Naive thymus-derived CD8-positive, alpha-beta T cell (primary cell): ENCODE results near the gene BAIAP2L2. TPM values are rescaled to one million over a fixed set of nuclear protein-coding genes. Genes with fewer than 3 reads are reported as not detected.
A peak's percentile ranks its signal among the peaks of the same experiment; 100 is the strongest.

ENCODE experiments used
- ATAC-seq, 2 donors: fragments of 150-1000 bp; cut with Tn5 transposase in 1 of 2; sonication (Bioruptor Pico), chemical (Tn5 transposase) in 1 of 2; 1 replicate in 1 of 2; 2 replicates in 1 of 2; pipeline ENCODE4 v1.10.0; 2021; ENCODE audit warnings: mild to moderate bottlenecking in 2 of 2, moderate library complexity in 2 of 2
- POLR2A ChIA-PET: fragments of 350-600 bp; sonication (Branson Sonifier 250); formaldehyde crosslinking; loops from one replicate; lab custom pipeline; 2021; ENCODE audit warnings: antibody characterized with exemption; lab: Charles Lee
- DNase-seq, 10 donors: peaks; one replicate each; pipeline versions ENCODE4 v3.0.0 to v3.0.0-alpha.2; 2020 to 2022
- H3K27ac Mint-ChIP-seq, 10 donors: one replicate each; pipeline ENCODE4 v1.8.0; 2020 to 2022; ENCODE audit warnings: mild to moderate bottlenecking in 10 of 10, mixed read lengths in 10 of 10, moderate library complexity in 4 of 10, inconsistent platforms in 1 of 10
- H3K27me3 Mint-ChIP-seq, 5 donors: one replicate each; pipeline ENCODE4 v1.8.0; 2021 to 2022; ENCODE audit warnings: mixed read lengths in 5 of 5
- H3K36me3 Mint-ChIP-seq, 3 donors: one replicate each; pipeline ENCODE4 v1.8.0; 2020 to 2022; ENCODE audit warnings: mixed read lengths in 3 of 3, mild to moderate bottlenecking in 2 of 3, inconsistent platforms in 1 of 3
- H3K4me1 Mint-ChIP-seq, 4 donors: one replicate each; pipeline ENCODE4 v1.8.0; 2021 to 2022; ENCODE audit warnings: mixed read lengths in 4 of 4
- H3K4me3 Mint-ChIP-seq, 10 donors: one replicate each; pipeline ENCODE4 v1.8.0; 2020 to 2022; ENCODE audit warnings: mild to moderate bottlenecking in 10 of 10, mixed read lengths in 10 of 10, moderate library complexity in 6 of 10, inconsistent platforms in 1 of 10
- H3K9me3 Mint-ChIP-seq, 9 donors: one replicate each; pipeline ENCODE4 v1.8.0; 2020 to 2022; ENCODE audit warnings: mixed read lengths in 9 of 9, mild to moderate bottlenecking in 3 of 9, inconsistent platforms in 1 of 9, moderate library complexity in 1 of 9
- polyA plus RNA-seq, 3 donors: library from polyadenylated mRNA; unstranded; fragments of 300-500 nt; fragmentation: Illumina TruSeq; gene quantifications; one replicate each; pipeline ENCODE4 v1.2.3, GENCODE V29; 2021
- total RNA-seq, 8 experiments: library from RNA in 2 of 8; stranded (reverse) in 2 of 8; gene quantifications; one replicate each; pipeline ENCODE4 v1.2.3 and lab custom pipeline; 2021 to 2026

BAIAP2L2 gene
- total and polyA plus RNA-seq, 5 experiments from 2014 or later: 2.2 to 2.7 TPM; not detected in 3

- peaks cover 0 to 2% (median 0%) of the 10 kb centered on the region in 4 donors for H3K4me1 Mint-ChIP-seq
- DNase-seq: no peak
- POLR2A ChIA-PET: no interaction called here
- no peaks in the 10 kb centered on the region for H3K9me3 Mint-ChIP-seq
- no peak overlapping the region for H3K27ac Mint-ChIP-seq
- H3K4me3 Mint-ChIP-seq: no peak overlapping the region
- ATAC-seq: no peak
- H3K27me3 Mint-ChIP-seq: peaks cover 0 to 10% (median 3%) of the 10 kb centered on the region in 5 donors
- H3K36me3 Mint-ChIP-seq: peaks cover 0 to 31% (median 16%) of the 10 kb centered on the region in 3 donors
Observed at GRCh38 chr22:38075105-38075825, 35.2 kb downstream of the BAIAP2L2 start.

DNA sequence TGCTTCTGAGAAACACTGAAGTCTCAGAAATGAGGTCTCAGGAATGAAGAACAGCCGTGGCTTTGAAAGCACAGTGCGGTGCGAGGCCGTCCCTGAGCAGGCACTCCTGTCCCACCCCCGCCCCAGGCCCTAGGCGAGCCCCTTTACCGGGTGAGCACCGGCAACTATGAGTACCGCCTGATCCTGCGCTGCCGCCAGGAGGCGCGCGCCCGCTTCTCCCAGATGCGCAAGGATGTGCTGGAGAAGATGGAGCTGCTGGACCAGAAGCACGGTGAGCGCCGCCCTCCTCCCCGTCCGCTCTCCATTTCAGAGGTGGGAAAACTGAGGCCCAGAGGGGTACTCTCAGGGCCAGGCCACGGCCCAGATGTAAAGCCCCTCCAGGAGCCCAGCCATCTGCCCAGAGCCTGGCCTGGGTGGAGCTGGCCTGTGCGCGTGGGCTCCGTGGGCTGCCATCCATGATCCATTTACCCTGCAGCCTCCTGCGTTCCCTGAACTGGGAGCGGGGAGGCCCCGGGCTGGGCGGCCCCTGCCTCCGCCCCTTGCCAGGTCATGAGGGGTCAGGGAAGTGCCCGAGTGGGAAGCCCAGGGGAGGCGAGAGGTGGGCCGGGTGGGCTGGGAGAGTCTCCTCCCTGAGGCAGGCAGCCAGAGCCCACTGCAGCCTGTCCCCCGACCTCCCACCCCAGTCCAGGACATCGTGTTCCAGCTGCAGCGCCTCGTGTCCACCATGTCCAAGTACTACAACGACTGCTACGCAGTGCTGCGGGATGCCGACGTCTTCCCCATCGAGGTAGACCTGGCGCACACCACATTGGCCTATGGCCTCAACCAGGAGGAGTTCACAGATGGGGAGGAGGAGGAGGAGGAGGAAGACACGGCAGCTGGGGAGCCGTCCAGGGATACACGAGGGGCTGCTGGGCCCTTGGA lies 36.0 kb downstream of the BAIAP2L2 start:
- Mint-ChIP-seq H3K27me3 (peaks cover 0 to 2% (median 0%) of the 10 kb centered on the region in 5 donors), H3K27ac (peak overlapping the region in 1 of 10 donors; percentile 43), H3K4me1 (peaks cover 0 to under 1% (median 0%) of the 10 kb centered on the region in 4 donors), H3K9me3 (no peaks in the 10 kb centered on the region), H3K4me3 (no peak overlapping the region), H3K36me3 (peaks cover 0 to 37% (median 16%) of the 10 kb centered on the region in 3 donors)
- POLR2A ChIA-PET: no interaction called here
- no peak for DNase-seq
- no peak for ATAC-seq

- ATAC-seq: no peak
Observed at GRCh38 chr22:38073150-38074130, 37.0 kb downstream of the BAIAP2L2 start.

DNA sequence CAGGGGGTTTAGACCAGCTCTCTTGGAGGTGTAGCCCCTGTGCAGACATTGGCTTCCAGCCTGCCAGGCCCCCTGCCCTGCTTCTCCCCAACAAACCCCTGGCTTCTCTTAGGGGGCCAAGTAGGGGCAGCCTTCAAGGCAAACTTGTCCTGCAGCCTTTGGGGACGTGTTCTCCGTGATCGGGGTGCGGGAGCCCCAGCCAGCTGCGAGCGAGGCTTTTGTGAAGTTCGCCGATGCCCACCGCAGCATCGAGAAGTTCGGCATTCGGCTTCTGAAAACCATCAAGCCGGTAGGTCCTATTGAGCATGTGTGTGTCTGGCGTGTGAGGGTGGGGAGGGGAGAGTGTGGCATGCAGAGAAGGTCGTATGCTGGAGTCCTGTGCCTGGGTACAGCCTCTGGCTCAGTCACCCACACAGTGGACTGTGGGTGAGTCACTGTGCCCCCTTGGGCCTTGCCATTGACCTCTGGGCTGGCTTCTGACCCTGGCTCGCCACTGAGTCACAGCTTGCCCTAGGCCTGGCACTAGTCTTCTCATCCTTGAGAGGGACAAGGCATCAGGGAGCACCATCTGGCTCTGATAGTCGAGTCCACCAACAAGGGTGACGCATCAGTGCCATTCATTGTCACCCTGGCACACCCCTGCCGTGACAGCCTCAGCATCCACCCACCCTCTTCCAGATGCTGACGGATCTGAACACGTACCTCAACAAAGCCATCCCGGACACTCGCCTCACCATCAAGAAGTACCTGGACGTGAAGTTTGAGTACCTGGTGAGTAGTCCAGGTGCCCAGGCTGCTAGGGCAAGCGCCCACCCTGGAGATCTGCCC lies 37.9 kb downstream of the BAIAP2L2 start:
- H3K9me3 Mint-ChIP-seq: no peaks in the 10 kb centered on the region
- POLR2A ChIA-PET: no interaction called here
- H3K27me3 Mint-ChIP-seq: no peaks in the 10 kb centered on the region
- H3K4me3 Mint-ChIP-seq: no peak overlapping the region
- H3K36me3 Mint-ChIP-seq: peaks cover 0 to 45% (median 16%) of the 10 kb centered on the region in 3 donors
- no peak for ATAC-seq
- H3K4me1 Mint-ChIP-seq: no peaks in the 10 kb centered on the region
- no peak for DNase-seq
- H3K27ac Mint-ChIP-seq: peak overlapping the region in 1 of 10 donors; percentile 56

More at GRCh38 chr22:38073150-38074130, 37.0 kb downstream of the BAIAP2L2 start:
- no peak overlapping the region for H3K4me3 Mint-ChIP-seq
- H3K27ac Mint-ChIP-seq: no peak overlapping the region
- H3K36me3 Mint-ChIP-seq: peaks cover 0 to 37% (median 16%) of the 10 kb centered on the region in 3 donors
- H3K27me3 Mint-ChIP-seq: no peaks in the 10 kb centered on the region
- POLR2A ChIA-PET: no interaction called here
- DNase-seq: no peak
- no peaks in the 10 kb centered on the region for H3K4me1 Mint-ChIP-seq
- no peaks in the 10 kb centered on the region for H3K9me3 Mint-ChIP-seq

GRCh38 chr22:38071421-38072321 lies 38.8 kb downstream of the BAIAP2L2 start:
- DNase-seq: no peak
- Mint-ChIP-seq H3K4me1 (no peaks in the 10 kb centered on the region), H3K9me3 (no peaks in the 10 kb centered on the region), H3K27me3 (no peaks in the 10 kb centered on the region), H3K4me3 (no peak overlapping the region), H3K36me3 (peaks cover 0 to 50% (median 18%) of the 10 kb centered on the region in 3 donors), H3K27ac (no peak overlapping the region)
- ATAC-seq: no peak
- POLR2A ChIA-PET: no interaction called here

DNA sequence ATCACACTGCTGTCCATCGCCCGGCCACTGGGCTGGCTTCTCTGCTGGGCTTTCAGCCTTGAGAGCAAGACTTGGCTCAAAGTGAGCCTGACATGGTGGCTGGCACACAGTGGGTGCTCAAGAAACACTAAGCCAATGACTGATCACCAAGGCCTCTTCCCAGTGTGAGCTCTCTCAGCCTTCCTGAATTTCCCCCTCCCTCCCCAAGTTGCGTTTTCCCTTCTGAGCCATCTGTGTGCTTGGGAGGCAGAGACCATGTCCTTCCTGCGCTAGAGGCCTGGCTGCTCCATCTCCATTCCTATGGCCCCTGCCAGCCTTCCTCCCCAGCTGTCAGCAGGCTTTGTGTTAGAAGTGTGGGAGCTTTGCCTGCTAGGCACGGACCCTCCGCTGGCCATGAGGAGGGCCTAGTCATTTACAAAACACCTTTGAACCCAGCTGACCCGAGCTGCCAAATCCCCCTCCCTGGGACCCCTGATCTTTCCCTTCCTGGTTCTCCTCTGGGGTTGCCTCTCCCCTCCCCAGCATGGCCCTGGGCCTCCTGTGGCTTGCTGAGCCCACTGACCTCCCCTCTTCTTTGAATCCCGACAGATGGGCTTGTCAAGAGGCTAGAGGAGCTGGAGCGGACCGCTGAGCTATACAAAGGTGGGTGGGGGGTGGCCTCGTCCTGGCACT lies 40.1 kb downstream of the BAIAP2L2 start:
- H3K36me3 Mint-ChIP-seq: peaks cover 0 to 59% (median 18%) of the 10 kb centered on the region in 3 donors
- no peaks in the 10 kb centered on the region for H3K4me1 Mint-ChIP-seq
- POLR2A ChIA-PET: no interaction called here
- H3K27me3 Mint-ChIP-seq: no peaks in the 10 kb centered on the region
- no peaks in the 10 kb centered on the region for H3K9me3 Mint-ChIP-seq
- ATAC-seq (no peak), DNase-seq (no peak)
- H3K4me3 Mint-ChIP-seq: no peak overlapping the region
- H3K27ac Mint-ChIP-seq: peak overlapping the region in 1 of 10 donors; percentile 49

GRCh38 chr22:38069372-38070249 lies 40.9 kb downstream of the BAIAP2L2 start:
- DNase-seq: no peak
- Mint-ChIP-seq H3K4me3 (no peak overlapping the region), H3K27me3 (no peaks in the 10 kb centered on the region), H3K36me3 (peaks cover 0 to 67% (median 24%) of the 10 kb centered on the region in 3 donors), H3K9me3 (no peaks in the 10 kb centered on the region), H3K27ac (peak overlapping the region in 2 of 10 donors; percentile 49 to 59), H3K4me1 (no peaks in the 10 kb centered on the region)
- POLR2A ChIA-PET: no interaction called here
- ATAC-seq: no peak

DNA sequence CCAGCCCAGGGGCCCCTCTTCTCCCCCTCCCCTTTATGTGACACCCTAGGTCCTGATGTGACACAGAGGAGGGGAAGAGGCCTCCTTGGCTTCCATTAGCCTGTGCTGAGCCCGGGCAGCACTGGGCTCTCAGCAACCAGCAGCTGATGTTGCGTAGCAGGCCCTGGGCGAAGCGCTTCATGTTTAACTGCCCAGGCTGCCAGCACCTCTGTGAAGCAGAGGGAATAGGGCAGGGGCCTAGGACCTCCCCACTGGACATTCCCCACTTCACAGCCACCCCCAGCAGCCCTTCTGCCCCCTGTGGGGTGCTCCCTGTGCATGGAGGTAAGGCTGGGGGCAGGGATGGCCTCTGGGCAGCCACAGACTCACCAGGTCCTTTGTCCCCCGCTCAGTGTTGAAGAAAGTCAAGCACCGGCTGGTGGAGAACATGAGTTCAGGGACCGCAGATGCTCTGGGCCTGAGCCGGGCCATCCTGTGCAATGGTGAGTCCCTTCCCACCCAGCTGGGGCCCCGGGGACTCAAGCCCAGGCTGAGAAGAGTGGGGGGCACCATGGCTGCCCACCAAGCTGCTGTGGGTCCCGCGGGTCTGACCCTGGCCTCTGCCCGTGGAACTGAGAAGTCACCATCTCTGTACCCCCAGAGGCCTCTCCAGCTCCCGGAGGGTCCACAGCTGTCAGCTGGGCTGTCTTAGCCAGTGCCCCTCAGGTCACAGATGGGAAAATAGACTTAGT lies 41.7 kb downstream of the BAIAP2L2 start:
- peaks cover 0 to 69% (median 26%) of the 10 kb centered on the region in 3 donors for H3K36me3 Mint-ChIP-seq
- POLR2A ChIA-PET: no interaction called here

DNA sequence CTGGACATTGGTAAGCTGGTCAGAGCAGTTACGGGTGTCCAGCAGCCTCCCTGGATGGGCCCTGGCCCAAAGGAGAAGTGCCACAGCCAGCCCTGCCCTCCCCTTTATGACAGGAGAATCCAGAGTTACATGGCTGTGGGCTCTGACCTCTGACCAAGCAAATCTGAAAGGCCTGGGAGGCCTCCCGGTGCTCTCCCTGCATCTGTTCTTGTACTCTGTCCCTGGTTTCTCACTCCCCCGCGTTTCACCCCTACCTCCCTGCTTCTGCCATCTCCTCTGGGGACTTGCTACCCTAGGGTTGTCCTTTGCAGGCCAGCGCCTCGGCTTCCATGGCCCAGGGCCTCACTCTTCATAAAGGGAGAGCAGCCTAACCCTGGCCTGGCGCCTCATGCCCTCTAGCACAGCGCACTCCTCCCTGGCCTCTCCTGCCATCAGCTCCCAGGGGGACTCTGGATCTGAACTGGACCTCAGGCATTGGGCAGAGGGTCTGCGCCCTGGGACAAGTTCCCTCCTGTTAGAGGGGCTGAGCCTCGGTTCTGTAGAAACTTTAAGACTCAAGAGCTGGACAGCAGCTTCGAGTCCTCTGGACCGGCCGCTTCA lies 42.6 kb downstream of the BAIAP2L2 start:
- Mint-ChIP-seq H3K27me3 (no peaks in the 10 kb centered on the region), H3K9me3 (no peaks in the 10 kb centered on the region), H3K4me1 (peaks cover 0 to under 1% (median 0%) of the 10 kb centered on the region in 4 donors), H3K4me3 (no peak overlapping the region), H3K27ac (no peak overlapping the region), H3K36me3 (peaks cover 0 to 70% (median 24%) of the 10 kb centered on the region in 3 donors)
- POLR2A ChIA-PET: interaction anchor here (0.6 kb wide), 1 partner anchor 70 kb away, joined by 3 read pairs; no protein-coding TSS in a partner anchor
- ATAC-seq (no peak), DNase-seq (no peak)

More for the DNA sequence above, 41.7 kb downstream of the BAIAP2L2 start:
- no peak for DNase-seq
- H3K27me3 Mint-ChIP-seq: no peaks in the 10 kb centered on the region
- H3K4me3 Mint-ChIP-seq: no peak overlapping the region
- no peak overlapping the region for H3K27ac Mint-ChIP-seq
- no peak for ATAC-seq
- H3K4me1 Mint-ChIP-seq: no peaks in the 10 kb centered on the region
- H3K9me3 Mint-ChIP-seq: no peaks in the 10 kb centered on the region
